NCI-H2081 treated with DMSO at 0.1 percent for 48 hours (cell line): ENCODE measurements around the gene METRNL.

Experiments used
- DNase-seq: peaks from one replicate; lab custom pipeline; 2025; lab: John Stamatoyannopoulos, UW

The METRNL gene

DNA sequence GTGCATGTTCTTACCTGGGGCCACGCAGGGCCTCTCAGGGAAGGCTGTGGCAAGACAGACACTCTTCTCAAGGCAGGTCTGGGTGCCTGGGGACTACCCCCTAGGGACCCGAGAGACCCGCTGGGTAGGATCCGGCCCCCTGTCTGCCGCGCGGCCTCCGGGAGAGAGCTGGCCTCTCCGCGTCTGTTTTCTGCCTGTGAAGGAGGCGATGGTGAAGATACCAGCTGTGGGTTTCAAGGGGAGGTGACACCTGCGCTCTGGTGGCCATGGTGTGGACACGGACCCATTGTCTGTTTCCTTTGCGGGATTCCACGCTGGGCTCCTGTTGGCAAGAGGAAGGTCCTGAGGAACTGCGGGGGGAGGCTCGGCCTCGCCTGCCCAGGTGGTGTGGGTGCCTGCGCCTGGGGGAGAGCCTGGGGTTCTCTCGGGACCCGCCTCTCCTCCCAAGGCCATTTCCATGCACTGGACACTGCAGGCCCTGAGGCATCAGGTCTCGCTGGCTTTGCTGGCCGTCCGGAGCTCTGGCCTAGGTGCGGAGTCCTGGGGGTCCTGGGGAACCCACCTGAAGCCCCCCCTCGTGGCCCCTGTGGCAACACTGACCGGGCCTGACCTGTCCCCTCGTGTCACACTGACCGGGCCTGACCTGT lies 12.2 kb upstream of the METRNL start:
- DNase-seq, result no peak

DNA sequence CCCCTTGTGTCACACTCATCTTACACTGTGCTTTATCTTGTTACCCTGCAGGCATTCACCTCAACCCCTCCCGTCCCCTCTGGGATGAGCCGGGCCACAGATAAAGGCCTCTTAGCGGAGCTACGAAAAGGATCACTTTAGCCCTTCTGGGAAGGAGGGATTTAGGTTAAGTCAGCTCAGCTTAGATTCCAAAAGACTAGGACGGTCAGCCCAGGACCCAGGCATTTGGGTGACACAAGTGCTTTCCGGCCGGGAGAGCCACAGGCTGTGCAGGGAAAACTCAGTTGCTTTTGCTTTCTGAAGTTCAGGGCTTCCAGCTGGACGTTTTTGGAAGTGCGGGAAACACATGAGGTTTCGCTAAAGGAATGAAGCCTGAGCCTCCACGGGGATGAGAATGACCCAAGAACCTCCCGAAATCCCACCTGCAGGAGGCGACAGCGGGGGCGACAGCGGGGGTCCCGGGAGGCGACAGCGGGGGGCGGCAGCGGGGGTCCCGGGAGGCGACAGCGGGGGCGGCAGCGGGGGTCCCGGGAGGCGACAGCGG lies 11.6 kb upstream of the METRNL start:
- DNase-seq, result no peak

DNA sequence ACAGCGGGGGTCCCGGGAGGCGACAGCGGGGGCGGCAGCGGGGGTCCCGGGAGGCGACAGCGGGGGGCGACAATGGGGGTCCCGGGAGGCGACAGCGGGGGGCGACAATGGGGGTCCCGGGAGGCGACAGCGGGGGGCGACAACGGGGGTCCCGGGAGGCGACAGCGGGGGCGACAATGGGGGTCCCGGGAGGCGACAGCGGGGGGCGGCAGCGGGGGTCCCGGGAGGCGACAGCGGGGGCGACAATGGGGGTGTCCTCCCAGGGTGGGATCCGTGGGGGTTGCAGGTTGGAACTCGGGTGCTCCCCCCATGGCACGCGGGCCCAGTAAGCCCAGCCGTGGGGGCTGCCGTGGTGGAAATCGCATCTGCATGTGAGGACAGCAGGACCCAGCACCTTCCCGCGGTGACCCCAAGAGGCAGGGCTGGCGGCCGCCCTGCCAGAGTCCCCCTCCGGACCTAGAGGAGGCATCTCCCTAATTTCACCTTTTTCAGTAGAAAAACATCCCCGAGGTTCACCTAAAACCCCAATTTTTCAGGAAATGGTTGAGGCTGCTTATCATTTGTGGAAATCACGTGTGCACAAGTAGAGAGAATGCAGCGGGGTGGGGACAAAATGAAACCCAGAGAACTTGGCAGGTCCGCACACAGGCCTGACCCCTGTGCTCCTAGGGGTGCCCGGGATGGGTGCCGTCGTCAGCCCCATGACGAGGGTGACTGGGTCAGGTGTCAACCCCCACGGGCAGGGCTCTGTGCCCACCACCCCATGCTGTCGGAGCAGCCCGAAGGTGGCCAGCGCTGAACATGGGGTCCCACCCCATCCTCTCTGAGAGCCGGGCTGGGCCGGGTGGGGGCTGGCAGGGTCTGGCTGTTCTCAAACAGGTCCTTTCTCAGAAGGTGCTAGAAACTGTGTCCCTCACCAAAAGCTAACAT lies 10.5 kb upstream of the METRNL start:
- no peak for DNase-seq

DNA sequence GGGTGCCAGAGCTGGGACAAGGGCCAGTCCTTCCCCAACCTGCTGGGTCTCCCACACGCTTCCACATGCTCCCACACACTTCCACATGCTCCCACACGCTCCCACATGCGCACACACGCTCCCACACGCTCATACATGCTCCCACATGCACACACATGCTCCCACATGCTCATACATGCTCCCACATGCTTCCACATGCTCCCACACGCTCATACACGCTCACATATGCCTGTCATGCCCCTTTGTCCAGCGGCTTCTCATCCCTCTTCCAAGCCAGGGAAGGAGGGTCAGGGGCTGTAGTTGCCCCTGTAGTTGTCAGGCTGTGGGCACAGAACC lies 9.9 kb upstream of the METRNL start:
- DNase-seq, result no peak

DNA sequence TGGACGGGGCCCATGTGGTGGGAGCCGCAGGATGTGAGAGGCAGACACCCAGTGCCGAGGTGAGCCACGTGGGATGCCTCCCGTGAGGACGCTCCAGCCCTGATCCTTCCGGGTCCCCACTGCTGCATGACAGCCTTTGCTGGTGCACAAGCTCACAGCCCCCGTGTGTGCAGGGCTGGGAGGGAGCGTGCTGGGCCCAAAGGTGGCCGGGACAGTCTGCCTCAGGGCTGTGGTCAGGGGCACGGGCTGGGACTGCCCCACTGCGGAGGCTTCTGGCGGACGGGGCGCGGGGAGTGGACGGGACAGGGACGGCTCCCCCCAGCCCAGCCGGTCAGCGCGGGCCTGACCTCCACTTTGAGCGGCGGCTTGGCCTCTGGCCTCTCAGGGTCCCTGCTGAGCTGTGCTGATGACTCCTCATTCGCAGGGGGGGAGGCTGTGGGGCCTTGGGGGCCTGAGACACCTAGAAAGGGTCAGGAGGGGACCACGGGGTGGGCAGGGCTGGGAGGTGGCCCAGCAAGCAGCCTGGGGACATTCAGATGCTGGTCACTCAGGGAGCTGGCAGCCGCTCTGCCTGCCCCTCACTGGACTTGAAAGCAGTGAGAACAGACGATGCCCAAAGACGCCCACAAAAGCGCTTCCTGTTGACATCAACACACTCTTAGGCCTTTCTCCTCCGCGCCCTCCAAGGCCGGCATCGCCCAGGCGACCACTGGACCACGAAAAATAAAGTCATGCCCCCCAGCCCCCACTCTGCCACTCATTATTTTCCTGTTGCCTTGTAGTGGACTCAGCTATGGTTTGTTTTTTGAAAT lies 9.3 kb upstream of the METRNL start:
- DNase-seq, result no peak

DNA sequence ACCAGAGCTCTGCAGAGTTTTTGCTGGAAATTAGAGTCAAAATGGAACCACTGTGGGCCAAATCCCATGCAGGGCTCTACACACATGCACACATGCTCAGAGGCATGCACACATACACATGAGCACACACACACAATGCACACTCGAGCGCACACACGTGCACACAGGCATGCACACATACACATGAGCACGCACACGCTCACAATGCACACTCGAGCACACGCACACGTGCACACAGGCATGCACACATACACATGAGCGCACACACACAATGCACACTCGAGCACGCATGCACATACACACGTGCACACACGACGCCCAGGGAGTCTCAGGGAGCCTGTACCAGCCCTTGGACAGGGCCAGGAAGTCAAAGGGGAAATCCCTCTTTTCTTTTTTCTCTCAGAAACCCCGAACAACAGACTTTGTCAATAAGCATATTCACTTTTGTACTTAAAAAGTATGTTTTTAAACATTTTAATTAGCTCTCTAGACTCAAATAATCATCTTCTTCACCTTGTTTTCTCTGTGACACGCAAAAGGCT lies 8.5 kb upstream of the METRNL start:
- no peak for DNase-seq

DNA sequence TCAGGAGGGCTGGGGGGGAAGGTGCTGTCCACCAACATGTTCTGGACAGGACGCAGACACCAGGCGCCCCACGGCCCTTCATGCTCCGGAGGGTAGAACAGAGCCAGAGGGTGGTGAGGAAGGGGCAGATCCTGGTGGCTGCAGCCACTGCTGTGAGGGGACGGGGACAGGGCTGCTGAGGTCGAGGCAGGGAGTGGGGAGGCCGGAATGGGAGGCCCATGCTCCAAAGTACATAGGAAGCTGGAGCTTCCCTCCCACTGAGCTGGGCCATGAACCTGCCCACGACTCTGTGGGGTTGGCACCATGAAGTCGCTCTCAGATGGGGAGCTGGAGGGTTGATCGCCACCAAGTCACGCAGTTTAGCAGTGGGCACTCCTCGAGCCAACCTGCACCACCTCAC lies 8.0 kb upstream of the METRNL start:
- DNase-seq, result no peak

DNA sequence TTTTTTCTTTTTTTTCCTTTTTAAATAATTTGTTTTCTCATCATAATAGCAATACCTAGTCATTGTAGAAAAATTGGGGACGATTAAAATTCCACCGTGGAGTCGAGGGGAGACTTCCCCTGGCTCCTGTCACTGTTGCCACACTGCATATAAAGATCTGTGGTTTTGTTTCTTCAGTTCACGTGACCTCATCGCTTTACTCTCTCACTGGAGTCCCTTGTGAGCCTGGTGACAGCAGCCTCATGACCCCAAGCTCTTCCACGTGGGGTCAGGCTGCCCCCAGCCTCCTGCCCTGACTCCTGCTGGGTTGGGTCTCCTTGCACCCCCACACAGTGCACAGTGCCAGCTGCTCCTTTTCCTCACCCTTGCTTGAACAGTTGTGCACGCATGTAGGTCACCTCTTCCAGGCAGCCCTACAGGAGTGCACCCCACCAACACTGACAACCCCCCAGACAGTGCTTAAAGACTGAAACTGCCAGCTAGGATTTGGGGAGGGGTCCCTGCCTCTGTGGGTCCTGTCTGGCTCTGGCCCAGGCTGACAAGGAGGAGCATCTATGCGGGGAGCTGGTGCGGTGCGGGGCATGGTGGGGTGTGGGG lies 7.3 kb upstream of the METRNL start:
- DNase-seq, result no peak

DNA sequence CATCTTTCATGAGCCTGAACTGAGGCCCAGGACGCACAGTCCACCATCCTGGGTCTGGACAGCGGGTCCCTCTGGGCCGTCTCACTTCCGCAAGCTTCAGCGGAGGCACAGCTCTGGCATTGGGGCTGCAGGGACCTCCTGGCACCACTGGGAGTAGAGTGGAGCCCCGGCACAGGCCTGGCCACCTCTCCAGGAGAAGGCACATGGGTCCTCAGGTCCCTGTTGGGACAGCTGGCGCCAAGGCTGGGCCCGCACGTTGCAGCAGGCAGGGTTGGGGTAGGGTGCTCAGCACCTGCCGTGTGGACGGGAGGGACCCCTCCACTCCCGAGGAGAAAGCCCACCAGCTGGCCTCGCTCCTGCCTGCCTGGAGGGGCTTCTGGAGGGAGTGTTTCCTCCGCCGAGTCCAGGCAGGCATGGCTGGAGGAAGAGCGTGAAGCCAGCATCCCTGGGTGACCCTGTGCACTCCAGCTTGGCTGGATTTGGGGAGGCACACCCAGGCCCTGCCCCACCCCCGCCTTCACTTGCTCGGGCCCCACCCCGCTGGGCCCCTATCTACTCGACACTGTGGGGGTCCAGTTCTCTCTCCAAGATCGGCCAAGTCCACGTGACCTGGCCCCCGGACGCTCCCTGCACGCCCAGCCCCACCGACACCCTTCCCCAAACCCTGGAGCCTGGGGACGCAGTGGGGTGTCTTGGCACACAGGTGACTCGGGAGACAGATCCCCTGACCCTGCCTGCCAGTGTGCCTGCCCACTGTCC lies 6.6 kb upstream of the METRNL start:
- no peak for DNase-seq

DNA sequence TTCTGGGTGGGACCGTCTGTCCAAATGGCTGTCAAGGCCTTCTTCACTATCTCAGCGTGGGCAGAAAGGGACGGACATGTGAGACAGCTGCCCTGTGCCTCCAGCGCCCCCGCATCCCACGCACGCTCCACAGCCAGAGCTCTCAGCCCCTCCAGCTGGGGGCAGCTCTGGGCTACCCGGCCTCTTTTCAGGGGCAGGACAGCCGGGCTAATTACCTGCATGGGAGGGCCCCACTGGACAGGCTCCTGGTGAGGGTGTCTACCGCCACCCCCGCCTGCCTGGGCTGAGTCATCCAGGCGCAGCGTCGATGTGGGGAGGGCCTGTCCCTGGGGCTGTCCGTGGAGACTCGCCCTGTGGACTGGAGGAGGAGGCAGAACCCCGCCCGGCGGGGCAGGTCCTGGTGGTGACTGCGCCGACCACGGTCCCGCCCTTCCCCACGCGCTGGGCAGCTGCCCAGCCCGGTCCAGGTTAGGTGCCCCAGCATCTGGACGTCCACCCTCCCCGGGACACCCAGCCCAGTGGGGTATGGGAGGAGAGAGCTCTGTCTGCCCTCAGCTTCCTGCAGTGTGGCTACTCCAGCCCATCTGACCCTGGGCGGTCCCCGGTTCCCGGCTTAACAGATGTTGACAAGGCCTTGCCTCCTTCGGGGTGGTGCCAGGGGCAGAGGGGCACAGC lies 5.9 kb upstream of the METRNL start:
- no peak for DNase-seq

DNA sequence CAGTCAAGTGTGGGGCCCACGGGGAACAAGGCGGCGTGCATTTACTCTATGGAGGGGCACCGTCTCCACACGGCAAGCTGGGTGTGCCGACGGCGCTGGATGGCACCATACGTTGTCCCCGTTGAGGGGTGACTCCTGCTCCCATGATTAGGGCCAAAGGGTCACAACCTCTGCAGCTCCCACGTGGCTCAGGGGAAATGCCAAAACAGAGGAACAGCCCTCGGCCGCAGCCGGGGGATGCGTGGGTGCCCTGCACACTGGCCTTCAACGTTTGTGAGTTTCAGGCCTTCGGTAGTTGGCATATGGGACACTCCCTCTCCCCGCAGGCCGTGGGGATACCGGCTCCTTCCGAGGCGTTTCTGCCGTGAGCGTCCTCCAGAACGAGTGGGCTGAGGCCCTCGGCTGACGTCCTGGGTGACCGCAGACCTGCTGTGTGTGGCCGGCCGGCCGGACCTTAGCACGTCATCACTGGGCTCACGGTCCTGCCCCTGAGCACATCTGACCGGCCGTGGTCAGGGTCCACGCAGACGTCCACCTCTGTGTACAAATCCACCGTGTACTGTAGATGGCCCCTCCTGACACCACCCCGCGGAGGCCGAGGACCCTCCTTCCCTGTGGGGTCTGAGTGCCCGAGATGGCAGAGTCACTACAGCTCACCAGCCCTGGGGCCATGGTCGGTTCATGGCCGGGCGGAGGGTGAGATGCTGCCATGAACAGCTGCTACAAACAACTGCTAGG lies 4.8 kb upstream of the METRNL start:
- no peak for DNase-seq

DNA sequence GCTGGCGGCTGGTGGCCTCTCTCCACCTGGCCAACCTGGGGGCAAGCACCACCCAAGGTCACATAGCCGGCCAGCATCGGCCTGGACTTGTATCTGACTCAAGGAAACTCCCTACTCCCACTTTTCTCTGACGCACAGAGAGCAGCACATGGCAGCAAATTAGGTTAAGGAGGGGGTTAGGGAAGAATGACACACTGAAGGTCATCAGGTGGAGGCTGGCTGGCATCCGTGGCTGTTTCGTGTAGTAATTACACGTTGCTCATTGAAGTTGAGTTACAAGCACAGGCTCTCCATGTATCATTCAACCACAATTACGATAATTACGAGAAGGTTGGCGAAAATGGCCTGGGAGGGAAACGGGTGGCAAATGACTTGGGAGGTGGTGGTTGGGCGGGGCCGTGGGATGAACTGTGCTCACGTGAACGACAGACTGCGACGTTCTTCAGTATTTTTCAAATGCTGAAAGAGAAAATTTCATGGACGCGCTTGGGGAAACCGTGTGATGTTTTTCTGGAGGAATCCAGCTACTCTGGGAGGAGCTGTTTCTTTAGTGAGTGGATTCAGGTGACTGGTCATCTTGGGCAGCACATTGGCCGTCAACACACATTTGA lies 4.0 kb upstream of the METRNL start:
- DNase-seq, result no peak

DNA sequence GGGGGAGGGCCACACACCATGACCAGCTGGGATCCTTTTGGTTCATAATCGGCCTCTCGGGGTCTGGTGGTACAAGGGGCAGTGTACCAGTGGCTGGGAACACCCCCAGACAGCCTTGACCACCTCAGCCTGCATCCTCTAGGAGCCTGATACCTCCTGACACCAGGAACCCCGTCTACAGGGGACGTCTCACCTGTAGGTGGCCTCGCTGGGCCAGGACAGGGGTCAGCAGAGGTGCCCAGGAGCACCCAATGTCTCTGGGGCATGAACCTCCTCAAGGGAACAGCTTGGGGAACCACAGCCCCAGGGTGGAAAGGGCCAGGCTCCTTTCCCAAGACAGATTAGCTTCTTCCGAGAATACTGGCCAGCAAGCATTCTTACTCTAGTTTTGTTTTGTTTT lies 2.5 kb upstream of the METRNL start:
- no peak for DNase-seq

DNA sequence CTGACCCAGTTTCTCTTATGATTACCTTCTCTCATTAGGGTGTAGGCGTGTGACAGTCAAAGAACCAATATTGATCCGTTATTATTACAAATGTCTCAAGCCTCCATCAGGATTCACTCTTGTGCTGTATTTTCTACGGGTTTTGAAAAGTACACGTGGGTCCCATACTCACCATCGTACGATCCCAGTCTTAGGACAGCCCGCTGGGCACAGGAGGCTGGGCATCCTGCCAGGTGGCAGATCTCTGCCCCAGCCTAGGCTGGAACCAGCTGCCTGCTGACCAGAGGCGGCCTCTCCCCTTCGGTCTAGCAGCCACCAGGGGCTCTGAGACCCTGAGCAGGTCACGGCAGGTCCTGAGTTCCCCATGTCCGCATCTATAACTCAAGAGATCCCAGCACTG lies 2.0 kb upstream of the METRNL start:
- no peak for DNase-seq

DNA sequence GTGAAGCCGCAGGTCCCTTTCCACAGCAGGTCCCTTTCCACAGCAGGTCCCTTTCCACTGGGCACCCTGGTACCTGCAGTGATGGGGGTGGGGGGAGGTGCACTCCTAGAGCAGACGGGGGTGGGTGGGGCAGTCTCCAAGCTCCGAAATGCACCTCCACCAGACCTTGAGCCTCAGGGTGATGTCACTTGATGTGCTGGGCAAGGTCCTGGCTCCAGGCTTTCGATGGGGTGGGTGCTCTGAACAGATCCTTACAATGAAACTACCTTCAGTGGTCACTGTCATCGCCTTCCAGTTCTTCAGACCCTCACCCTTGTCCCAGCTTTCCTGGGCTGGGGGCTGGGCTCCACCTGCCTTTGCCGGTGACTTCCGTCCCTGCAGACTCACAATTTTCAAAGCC lies 1.5 kb upstream of the METRNL start:
- no peak for DNase-seq

DNA sequence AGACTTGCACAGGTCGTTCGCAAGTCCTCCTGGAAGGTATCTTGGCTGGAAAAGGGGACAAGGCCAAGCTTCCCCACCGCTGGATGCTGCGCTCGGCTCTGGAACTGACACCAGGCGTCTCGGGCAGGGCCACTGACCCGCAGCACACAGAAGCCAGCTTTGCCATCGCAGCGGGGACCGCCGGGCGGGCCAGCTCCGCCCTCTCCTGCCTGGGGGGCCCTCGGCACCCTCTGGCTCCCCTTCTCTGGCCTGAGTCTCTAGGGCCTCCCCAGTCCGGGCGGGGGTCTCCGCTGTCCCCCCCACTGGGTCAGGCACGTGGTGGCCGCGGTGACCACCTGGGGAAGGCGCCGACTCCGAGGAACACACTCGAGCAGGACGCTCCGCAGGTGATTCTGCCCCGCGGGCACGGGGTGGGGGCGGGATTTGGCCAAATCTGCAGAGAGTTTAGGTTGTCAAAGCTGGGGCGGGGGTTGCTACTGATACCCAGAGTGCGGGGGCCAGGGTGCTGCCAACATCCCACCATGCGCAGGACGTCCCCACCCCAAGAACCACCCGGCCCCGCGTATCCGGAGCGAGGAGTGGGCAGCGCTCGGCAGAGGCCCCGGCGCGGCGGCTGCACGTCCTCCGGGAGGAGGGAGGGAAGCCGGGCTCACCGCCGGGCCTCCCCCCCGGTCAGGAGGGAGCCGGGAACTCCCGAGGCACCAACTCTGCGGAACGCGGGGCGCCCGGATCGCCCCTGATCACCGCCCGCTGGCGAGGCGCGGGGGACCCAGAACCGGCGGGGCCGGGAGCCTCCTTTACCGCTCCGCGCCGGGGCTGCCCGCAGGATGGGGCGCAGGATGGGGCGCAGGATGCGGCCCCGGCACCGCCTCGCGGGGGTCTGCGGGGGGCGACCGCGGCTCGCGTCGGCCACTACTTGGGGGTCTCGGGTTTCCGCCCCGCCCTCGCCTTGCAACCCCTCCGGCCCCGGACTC lies 744 bp upstream of the METRNL start:
- no peak for DNase-seq

DNA sequence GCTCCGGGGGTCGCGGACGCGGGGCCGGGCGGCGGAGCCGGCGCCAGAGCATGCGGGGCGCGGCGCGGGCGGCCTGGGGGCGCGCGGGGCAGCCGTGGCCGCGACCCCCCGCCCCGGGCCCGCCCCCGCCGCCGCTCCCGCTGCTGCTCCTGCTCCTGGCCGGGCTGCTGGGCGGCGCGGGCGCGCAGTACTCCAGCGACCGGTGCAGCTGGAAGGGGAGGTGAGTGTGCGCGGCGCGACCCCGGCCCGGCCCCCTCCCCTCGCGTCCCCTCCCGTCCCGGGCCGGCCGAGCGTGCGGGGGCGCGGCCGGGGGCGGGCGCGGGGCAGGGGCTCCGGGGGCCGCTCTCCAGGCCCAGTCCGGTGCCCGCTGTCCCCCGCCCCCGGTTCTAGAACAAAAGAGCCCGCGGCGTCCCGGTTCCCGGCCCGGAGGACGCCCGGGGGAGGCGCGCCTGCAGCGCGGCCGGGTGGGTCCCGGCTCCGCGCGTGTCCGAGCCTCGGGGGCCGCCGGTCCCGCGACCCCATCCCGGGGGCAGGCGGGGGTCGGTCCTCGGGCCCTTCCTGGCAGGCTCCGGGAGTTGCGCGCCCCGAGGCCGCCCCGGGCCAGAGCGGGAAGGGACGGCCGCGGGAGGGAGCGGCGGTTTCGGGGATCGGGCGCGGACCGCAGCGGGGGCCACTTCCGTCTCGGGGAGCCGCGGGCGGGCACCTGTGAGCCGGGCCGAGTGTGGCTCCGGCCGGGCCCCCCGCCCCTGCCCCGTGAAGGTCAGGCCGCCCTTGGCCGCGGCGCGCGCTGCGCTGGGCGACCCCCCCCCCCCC lies 563 bp downstream of the METRNL start:
- no peak for DNase-seq

DNA sequence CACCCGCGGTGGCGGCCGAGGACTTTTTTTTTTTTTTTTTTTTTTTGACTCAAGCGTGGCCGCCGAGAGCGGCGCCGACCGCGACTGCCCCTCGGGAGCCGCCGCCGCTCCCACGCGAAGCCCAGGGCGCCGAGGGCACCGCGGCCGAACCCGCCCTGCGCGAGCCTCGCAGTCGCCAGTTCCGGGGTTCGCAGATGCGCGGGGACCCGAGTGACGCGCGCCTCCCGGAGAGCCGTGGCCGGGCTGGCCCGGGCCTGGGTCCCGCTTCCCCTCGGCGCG lies 1.1 kb downstream of the METRNL start:
- DNase-seq, result no peak
